Measurements from ENCODE around the gene FRYL. TPM values are rescaled to one million over a fixed set of nuclear protein-coding genes. Genes with fewer than 3 reads are reported as not detected.

FRYL gene
- total RNA-seq, 2 donors from 2014 or later = 29.7 to 47.0 TPM

DNA sequence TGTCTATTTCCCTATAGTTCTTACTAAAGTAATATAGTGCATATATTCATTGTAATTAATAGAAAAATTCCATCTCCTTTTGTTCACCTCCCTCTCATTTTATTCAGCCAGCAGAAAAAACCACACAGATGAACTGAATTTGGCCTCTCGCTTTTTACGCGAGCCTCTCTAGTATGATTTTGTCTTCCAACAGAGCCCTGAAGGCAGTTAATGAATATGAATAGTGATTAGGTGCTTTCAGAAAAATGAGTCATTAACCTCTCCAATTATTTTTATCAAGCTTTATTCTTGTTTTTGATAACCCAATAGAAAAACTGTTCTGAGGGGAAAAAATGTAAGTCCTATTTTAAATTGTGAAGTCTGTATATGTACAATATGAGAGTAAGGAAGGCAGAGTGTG, 215.9 kb downstream of the FRYL start:
- ATAC-seq (no peak), DNase-seq (no peak)
- TF ChIP-seq, protein P1, sequence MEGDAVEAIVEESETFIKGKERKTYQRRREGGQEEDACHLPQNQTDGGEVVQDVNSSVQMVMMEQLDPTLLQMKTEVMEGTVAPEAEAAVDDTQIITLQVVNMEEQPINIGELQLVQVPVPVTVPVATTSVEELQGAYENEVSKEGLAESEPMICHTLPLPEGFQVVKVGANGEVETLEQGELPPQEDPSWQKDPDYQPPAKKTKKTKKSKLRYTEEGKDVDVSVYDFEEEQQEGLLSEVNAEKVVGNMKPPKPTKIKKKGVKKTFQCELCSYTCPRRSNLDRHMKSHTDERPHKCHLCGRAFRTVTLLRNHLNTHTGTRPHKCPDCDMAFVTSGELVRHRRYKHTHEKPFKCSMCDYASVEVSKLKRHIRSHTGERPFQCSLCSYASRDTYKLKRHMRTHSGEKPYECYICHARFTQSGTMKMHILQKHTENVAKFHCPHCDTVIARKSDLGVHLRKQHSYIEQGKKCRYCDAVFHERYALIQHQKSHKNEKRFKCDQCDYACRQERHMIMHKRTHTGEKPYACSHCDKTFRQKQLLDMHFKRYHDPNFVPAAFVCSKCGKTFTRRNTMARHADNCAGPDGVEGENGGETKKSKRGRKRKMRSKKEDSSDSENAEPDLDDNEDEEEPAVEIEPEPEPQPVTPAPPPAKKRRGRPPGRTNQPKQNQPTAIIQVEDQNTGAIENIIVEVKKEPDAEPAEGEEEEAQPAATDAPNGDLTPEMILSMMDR (IDR thresholded peaks at IDR 0.05) = no peak
- no peak for TF ChIP-seq POLR2A (IDR thresholded peaks at IDR 0.05)
- no peaks in the 10 kb centered on the region for H3K27me3 ChIP-seq
- 95 to 97% methylated on average over 3 of the region's 3 CpGs for WGBS, 2 donors
- no peak overlapping the region for H3K27ac ChIP-seq
- no peaks in the 10 kb centered on the region for H3K4me1 ChIP-seq
- H3K36me3 ChIP-seq (replicated peaks in 1 of 2; ENCODE audit: insufficient read depth in 1 of 2, low read depth in 2 of 2) = peaks cover 0 to 8% of the 10 kb centered on the region in 2 donors
- H3K9me3 ChIP-seq = no peaks in the 10 kb centered on the region
- no peak overlapping the region for H3K4me3 ChIP-seq
- intact Hi-C loops (cut with DNase I) = no loop called here

GRCh38 chr4:48558819-48559218, 221.3 kb downstream of the FRYL start:
- H3K4me3 ChIP-seq = no peak overlapping the region
- WGBS, 2 donors = 93 to 97% methylated on average over 3 of the region's 3 CpGs
- TF ChIP-seq, protein P1 (IDR thresholded peaks at IDR 0.05) = no peak
- TF ChIP-seq POLR2A (IDR thresholded peaks at IDR 0.05) = no peak
- no peak overlapping the region for H3K27ac ChIP-seq
- intact Hi-C loops (cut with DNase I) = no loop called here
- no peaks in the 10 kb centered on the region for H3K4me1 ChIP-seq
- no peaks in the 10 kb centered on the region for H3K27me3 ChIP-seq
- ATAC-seq (no peak), DNase-seq (no peak)
- H3K9me3 ChIP-seq = no peaks in the 10 kb centered on the region
- peaks cover 9 to 19% of the 10 kb centered on the region in 2 donors for H3K36me3 ChIP-seq (replicated peaks in 1 of 2; ENCODE audit: insufficient read depth in 1 of 2, low read depth in 2 of 2)

- no peak overlapping the region for H3K4me3 ChIP-seq
- TF ChIP-seq, protein P1 (IDR thresholded peaks at IDR 0.05) = no peak
- TF ChIP-seq POLR2A (IDR thresholded peaks at IDR 0.05) = no peak
- no peak overlapping the region for H3K27ac ChIP-seq
- WGBS, 2 donors = 96 to 100% methylated on average over 1 of the region's 1 CpG
- DNase-seq (no peak), ATAC-seq (no peak)
- peaks cover 9 to 17% of the 10 kb centered on the region in 2 donors for H3K36me3 ChIP-seq (replicated peaks in 1 of 2; ENCODE audit: insufficient read depth in 1 of 2, low read depth in 2 of 2)
- no peaks in the 10 kb centered on the region for H3K9me3 ChIP-seq
- no peaks in the 10 kb centered on the region for H3K4me1 ChIP-seq
- intact Hi-C loops (cut with DNase I) = no loop called here
- H3K27me3 ChIP-seq = no peaks in the 10 kb centered on the region
These were observed 222.1 kb downstream of the FRYL start for GRCh38 chr4:48558026-48558425.

DNA sequence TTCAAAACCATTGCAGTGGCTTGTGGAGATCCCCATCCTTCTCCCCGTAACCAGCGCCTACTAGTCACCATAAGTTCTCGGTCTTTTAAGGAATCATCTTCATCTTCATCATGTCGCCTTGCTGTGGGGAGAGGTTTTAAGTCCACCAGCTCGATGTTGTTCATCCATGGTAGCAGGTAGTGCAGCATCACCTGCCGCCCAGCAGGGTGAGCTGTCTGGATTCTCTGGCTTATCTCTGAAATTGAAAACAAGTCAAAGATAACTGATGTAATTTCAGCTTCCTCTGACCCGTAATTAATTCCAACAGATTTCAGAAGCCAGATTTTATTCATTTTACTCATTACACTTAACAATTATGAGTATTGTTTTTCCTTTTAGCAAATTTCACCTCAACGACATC, 222.6 kb downstream of the FRYL start:
- TF ChIP-seq, protein P1 (IDR thresholded peaks at IDR 0.05) = no peak
- TF ChIP-seq POLR2A (IDR thresholded peaks at IDR 0.05) = no peak
- Histone ChIP-seq H3K36me3 (replicated peaks in 1 of 2; ENCODE audit: insufficient read depth in 1 of 2, low read depth in 2 of 2) (peaks cover 9 to 17% of the 10 kb centered on the region in 2 donors), H3K9me3 (no peaks in the 10 kb centered on the region), H3K4me1 (no peaks in the 10 kb centered on the region), H3K27ac (no peak overlapping the region), H3K27me3 (no peaks in the 10 kb centered on the region), H3K4me3 (no peak overlapping the region)
- intact Hi-C loops (cut with DNase I) = no loop called here
- DNase-seq = no peak
- ATAC-seq = no peak
- 85 to 89% methylated on average over 8 of the region's 8 CpGs for WGBS, 2 donors

GRCh38 chr4:48556268-48556667, 223.8 kb downstream of the FRYL start:
- DNase-seq (no peak), ATAC-seq (no peak)
- H3K36me3 ChIP-seq (replicated peaks in 1 of 2; ENCODE audit: insufficient read depth in 1 of 2, low read depth in 2 of 2) = peaks cover 9 to 14% of the 10 kb centered on the region in 2 donors
- TF ChIP-seq, protein P1 (IDR thresholded peaks at IDR 0.05) = no peak
- TF ChIP-seq POLR2A (IDR thresholded peaks at IDR 0.05) = no peak
- H3K27ac ChIP-seq = no peak overlapping the region
- H3K4me1 ChIP-seq = no peaks in the 10 kb centered on the region
- intact Hi-C loops (cut with DNase I) = no loop called here
- H3K9me3 ChIP-seq = no peaks in the 10 kb centered on the region
- no peak overlapping the region for H3K4me3 ChIP-seq
- H3K27me3 ChIP-seq = no peaks in the 10 kb centered on the region
- 93 to 94% methylated on average over 2 of the region's 2 CpGs for WGBS, 2 donors
